DMS153 (cell line): ENCODE measurements around the gene GDAP1L1.

Experiments used
- DNase-seq: peaks from one replicate; lab custom pipeline; 2025; lab: John Stamatoyannopoulos, UW

GDAP1L1 gene

DNA sequence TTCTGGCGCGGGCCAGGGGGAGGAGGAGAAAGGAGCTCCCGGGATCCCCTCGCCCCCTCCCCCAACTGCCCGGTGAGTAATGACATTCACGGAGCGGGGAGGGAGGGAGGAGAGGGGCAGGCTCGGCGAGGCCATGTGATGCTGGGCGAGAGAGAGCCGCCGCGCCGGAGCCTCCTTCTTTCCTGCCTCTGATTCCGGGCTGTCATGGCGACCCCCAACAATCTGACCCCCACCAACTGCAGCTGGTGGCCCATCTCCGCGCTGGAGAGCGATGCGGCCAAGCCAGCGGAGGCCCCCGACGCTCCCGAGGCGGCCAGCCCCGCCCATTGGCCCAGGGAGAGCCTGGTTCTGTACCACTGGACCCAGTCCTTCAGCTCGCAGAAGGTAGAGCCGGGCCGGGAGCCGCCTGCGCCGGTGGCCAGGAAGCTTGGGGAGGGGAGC is at the start of gene GDAP1L1:
TSS of gene GDAP1L1 (plus strand) at position 178 of the 441 bp plus-strand sequence. CDS start at position 205, 27 bp downstream.
- DNase-seq, result no peak

DNA sequence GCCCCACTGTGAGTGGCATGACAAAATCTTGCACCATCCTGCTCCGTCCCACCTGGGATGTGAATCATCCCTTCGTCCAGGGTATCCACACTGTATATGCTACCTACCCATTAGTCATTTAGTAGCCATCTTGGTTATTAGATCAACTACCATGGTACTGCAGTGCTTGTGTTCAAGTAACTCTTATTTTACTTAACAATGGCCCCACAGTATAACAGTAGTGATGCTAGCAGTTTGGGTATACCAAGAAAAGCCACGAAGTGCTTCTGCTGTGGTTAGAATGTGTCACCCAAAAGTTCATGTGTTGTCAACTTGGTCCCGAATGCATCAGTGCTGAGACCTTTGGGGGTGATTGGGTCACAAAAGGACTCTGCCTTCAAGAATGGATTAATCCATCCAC is 48.2 kb upstream of the GDAP1L1 start:
- DNase-seq, result no peak

DNA sequence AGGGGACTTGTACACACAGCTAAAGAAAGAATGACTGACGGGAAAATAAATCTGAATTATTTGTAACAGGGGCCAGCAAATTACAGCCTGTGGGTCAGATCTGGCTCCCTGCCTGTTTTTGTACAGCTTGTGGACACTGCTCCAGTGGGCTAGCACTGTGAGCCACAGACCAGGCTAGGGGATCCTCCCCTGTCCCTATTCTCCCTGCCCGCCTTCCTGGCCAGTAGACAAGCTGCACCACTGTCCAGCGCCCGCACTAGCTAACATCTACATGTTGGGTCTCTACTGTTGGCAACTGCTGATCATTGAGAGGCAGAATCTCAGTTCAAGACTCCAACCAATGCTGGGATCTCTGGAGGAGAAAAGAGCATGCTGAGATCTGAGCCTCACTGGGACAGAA is 47.2 kb upstream of the GDAP1L1 start:
- DNase-seq, result no peak

DNA sequence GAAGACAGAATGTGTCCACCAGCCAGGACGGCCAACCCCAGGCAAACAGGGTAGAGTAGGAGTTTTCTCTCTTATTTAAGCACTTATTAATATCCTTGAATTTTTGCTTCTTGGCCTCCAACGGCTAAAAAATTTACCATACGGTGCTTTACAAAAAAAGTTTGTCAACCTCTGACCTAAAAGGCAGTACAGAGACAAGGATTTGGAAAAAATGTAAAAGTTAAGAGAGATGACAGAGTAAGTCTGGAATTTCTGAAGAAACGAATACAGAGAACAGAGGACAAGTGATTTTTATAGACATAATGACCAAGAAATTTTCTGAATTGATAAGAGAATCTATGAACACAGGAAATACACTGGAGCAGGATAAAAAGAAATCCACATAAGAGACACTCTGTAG is 46.7 kb upstream of the GDAP1L1 start:
- no peak for DNase-seq

DNA sequence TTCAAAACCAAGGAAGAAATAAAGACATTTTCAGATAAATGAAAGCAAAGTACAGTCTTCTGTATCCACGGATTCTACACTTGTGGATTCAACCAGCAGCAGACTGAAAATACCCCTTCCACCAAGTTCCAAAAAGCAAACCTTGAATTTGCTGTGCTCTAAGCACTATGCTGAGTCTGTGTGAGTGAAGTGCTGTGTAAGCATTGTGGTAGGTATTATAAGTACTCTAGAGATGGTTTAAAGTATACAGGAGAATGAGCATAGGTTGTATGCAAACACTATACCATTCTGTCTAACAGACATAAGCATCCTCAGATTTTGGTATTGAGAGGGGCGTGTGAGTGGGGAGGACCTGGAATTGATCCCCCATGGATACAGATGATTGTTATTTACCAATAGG is 46.1 kb upstream of the GDAP1L1 start:
- DNase-seq, result no peak

DNA sequence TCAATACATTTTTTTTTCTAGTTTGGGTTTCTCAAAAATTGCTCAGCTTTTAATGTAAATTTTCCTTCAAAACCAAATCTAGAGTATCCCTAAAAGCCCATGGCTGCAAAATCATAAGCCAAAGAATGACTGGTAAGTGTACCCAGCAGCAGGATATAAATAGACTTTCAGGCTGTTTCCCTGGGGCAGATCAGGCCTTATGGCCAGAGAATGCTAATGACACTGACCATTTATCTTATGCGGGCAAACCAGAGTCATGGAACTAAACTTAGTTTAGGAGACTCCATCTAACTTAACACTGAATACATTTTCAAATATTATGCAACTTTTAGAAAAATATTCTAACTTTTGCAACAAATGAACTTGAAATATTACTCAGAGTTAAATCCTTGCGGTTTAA is 43.9 kb upstream of the GDAP1L1 start:
- DNase-seq, result no peak

DNA sequence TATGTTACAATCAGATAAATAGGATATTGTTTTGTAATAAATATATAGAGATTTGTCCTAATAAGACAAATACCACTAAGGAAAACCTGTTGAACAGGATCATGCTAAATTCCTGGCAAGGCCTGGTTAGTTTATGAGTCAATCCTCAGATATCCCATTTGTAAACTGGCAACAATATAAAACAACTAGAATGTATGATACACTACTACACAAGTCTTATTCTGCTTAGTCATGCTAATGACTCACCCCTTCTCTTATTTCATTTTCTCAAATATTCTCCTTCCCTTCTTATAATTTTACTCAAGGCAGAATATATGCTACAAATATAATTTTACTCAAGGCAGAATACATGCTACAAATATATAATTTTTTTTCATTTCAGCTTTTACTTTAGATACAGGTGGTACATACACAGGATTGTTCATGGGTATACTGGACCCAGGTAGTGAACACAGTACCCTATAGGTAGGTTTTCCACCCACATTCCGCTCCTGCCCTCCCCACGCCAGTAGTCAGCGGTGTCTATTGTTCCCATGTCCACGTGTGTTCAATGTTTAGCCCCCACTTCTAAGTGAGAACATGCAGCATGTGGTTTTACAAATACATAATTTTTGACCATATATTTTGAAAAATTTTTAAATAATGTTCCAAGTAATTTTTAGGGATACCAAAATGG is 42.8 kb upstream of the GDAP1L1 start:
- no peak for DNase-seq

DNA sequence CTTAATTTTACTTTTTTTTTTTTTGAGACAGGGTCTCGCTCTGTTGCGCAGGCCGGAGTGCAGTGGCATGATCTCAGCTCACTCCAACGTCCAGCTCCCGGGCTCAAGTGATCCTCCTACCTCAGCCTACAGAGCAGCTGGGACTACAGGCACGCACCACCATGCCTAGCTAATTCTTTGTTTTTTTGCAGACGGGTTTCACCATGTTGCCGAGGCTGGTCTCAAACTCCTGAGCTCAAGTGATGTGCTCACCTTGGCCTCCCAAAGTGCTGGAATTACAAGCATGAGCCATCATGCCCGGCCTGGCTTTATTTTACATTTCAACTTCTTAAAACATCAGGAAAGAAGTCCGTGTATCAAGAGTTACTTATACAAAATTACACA is 42.3 kb upstream of the GDAP1L1 start:
- no peak for DNase-seq

DNA sequence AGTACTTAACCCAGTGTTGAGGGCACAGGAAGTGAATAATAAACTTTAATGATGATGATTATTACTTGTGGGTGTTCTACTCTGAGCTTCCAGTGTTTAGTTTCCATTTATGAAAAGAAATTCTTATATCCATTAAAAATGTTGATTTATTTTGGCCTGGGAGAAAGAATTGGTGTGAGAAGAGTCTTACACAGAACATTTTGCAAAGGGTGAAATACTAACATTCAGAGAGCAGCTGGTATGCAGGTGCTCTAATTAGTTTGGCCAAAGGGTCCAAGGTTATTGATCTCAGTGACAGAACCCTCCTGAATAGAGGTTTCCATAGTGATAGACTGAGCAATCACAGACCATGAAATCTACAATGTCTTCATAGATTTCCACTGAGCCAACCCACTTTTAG is 41.0 kb upstream of the GDAP1L1 start:
- DNase-seq, result no peak

DNA sequence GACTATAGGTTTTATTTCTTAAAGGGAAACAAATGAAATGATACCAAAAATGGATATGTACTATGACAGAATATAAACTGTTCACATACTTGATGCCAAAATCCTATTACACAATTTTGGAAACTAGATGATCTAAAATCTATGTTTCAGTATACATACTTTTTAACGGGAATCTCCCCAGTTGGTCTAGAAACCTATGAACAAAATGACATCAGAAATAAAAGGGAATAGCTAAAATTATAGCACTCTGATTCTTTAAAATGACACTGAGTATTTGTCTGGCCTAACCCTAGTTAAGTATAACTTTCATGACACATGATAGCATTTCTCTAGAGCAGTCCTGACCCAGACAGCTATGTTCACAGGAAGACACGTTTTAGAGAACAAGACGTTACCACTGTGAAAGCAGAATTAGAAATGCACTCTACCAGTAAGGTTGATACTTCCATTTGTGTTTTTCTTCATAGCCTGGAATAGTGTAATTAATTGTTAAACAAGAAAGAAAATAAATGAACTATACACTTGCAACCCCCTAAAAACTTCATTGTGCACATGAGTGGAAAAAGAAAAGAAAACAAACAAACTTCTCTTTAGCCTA is 39.9 kb upstream of the GDAP1L1 start:
- DNase-seq, result no peak

DNA sequence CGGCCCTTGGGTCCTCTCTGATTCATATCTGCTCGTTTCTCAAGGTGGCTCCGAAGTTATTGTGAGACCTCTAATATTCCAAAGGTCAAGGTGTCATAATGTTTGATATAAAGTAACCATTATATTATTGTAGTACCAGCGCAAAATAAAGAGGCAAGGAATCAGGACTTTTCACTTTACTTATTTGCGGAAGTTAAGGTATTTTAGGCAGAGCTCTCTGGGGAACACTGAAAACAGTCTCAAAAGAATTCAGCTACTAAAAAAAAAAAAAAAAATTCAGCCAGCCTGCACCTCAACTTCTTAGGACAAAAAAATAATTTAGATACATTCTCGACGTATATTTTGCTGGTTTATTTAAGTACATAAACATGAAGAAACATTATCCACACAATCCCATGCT is 38.9 kb upstream of the GDAP1L1 start:
- no peak for DNase-seq

DNA sequence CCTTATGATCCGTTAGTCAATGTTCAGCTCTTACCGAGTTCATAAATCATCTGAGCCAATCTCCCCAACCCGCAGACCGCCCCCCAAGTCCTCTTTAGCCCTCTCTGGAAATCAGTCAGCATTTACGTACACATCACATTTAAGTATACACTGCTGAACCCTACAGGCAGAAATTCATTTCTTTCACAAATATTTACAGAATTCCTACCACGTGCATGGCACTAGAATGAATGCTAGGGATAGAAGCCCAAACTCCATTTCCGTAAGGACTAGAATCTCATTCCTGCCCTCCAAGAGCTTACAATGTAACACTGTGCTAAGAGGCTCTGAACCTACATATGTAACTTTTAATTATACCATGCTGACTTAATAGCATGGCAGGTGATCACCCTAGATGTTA is 38.3 kb upstream of the GDAP1L1 start:
- no peak for DNase-seq

DNA sequence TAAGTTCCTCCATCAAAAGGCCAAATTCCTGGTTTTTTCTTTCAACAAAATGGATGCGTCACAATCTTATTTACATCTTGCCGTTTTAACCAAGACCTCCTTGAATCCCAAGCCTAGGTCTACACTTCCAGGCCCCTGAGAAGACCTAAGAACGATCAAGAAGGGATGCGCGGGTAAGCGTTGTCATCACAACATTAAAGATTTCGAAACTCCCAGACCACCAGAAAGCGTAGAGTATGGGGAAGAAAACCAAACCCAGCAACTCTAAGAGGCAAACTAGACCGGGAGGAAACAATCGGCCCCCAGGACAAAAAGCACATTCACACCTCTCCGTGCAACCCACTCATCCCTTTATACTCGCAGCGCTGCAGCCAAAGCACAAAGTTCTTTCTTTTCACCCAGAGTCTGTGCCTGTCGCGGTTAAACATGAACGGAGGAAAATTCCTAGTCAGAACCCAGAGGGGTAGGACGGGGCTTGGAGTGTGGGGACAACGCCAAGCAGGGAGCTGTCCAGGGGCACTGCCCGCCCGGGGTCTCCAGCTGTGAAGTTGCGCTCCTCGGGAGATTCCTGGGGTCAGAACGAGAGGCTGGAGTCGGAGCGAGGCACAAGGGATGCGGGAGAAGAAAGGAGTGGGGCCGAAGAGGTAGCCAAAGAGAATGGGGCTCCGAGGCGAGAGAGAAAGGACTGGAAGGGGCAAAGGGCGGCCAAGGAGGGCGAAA is 37.3 kb upstream of the GDAP1L1 start:
- DNase-seq, result no peak

DNA sequence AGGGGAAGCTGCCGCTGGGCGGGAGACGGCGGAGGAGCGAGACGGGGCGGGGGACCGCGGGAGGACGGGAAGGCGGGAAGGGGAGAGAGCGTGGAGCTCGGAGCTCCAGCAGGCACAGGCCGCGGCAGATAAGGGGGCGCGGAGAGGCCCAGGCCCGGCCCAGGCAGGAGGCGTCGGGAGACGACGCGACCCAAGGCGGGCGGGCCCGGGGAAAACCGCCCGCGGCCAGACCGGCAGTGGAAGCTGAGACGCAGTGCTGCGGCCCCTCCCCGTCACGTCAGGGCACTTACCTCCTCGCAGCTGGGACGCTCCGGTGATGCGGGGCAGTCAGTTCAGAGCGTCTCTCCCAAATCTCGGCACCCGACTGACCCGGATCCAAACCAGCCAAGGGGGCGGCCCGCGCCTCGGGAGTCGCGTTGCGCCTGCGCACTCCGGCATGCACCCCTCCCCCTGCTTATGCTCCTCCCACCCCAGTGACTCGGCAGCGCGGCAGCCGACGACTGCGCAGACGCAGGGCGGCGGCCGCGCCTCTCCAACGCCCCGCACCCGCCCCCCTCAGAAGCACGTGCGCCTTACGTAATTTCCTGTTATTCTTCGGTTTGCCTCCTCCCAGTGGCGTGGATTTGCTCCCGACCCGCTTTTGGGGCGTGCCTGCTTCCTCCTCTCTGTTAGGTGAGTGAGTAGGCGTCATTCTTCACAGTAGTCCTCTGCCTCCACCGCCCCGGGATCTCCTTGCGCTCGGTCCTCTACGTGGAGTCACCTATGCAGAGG is 36.5 kb upstream of the GDAP1L1 start, which contains the start of gene OSER1:
TSS of gene OSER1 (minus strand) at position 366 of the 771 bp plus-strand sequence. CDS start 3,814 bp downstream, outside the sequence.
- peak; percentile 95 for DNase-seq

DNA sequence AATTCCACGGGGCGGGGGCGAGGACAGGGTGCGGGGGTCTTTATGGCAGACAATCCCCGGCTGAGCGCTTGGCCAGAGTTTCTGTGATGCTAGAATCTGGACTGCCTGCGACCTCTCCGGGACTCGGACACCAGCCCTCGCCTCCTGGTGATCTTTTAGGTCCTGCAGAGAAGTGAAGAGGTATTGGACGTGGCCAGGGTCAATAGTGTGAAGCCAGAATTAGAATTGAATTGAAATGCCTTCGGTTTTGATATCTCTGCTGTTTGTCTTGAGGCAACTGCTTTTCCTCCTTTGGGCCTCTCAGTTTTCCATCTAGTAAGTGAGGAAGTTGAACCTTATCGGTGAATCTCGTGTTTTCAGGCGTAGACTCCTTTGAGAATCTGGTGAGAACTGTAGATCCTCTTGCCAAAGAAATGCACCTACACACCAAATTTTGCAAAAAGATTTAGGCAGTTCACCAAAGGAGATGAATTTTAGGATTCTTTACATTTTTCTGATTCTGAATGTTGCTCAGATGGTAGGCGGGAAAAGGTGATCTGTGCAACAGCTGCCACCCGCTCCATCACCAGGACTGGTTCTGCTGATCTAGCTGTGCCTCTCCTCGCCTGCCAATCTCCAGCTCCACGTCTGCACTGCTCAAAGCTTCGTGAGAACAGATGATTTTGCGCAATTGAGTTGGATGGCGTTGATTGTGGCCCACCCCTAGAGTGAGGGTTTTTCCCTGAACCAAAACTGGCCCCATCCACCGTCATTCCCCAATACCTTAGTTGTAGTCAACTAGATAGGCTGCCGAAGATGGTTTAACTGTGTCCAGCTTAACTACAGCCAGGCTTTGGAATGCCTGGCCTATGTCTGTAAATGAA is 35.7 kb upstream of the GDAP1L1 start:
- DNase-seq, result no peak

DNA sequence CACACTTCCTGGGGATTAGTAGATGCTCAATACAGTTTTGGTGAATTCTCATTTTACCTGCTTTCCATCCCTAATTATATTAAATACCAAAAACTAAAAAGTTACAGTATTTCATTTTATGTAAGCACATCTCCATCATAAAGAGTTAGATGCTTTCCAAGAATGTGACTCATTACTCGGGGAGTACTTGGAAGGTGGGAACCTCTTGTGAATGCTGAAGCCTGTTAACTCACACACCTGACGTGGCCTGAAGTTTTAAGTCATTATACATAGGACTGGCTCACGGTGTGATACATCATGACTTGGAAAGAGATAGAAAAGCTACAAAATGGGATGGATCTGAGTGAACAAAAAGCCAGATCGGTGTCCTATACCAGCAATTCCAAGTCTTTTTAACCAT is 34.3 kb upstream of the GDAP1L1 start:
- DNase-seq, result no peak

DNA sequence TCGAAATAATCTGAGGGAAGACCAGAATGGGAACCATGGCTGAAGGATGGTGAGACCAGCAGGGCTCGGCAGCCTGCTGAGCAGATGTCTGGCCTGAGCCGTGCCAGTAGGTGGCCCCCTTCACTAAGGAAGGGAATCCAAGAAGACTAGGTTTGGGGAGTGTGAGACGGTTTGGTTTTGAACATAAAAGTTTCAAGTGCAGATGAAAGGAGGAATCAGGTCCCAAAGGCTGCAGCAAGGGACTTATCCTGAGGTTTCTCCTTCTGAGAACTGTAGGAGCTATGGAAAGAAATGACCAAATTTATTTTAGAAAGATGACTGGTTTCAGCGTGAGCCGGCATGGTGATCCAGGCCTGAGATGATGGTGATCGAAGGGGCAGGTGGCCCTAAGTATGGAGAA is 32.0 kb upstream of the GDAP1L1 start:
- DNase-seq, result no peak

DNA sequence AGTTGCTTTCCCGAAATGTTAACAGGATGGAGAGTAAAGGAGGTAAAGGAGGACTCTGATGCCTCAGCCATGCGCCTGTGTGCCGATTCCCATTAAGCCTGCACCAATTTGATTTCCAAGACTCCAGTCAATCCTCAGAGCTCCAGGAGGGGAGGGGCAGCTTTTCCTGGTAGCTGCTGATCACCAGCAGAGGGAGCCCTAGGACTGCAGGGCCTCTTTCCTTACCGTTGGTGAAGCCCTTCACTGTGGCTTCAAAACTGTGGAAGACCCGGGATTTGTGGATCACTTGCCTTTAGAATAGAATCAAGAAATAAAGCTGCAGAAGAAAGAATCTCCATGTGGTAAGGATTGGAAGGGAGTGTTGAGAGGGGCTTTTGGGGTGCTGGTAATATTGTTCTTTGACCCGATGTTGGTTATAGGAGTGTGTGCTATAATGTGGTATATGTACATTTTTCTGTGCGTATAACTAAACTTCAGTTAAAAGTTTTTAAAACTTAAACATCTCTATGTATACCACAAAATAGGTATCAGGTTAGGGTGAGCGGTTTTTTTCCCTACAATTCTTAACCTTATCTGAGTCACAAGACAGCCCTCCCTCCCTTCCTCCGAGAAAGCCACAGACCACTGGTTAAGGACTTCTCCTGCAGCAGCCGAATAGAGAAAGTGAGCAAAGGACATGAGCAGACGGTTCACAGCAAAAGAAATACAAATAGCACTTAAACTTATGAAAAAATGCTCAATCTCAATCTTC is 29.6 kb upstream of the GDAP1L1 start:
- DNase-seq, result peak; percentile 44

DNA sequence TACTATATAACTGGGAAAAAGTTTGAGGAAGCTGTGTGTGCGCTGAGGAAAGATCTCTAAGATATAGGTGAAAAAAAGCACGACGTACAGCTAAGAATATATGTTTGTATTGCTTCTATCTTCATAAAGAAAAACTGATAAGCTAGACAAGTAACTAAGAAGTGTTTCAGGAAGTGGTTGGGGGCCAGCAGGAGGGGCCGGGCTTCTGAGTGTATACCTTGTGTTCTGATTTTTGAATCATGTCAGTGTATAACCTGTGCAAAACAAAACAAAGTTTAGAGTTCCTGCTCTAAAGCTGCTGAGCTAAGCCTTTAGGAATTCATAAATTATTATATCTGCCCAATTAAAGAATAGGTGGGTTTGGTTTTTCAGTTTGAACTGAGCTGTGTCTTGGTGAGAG is 28.7 kb upstream of the GDAP1L1 start:
- DNase-seq, result no peak

DNA sequence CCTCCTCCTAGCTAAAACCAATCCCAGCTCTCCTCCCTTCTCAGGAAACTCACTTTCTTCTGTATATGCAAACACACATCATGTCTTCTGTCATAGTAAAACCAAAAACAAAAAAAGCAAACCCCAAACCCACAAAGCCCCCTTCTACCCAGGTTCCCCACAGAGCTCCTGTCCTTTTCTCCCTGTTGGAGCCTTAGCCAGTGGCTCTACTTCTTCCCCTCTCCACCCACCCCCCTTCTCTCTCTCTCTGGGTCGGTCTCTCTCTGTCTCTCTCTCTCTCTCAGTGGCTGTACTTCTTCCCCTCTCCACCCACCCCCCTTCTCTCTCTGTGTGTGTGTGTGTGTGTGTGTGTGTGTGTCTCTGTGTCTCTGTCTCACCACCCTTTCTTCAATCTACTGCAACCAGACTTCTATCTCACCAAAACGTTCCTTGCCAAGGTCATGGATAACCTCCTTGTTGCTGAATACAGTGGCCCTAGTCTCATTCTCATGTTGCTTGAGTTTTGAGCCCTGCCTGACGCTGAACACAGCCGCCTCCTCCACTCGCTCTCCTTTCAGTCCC is 27.9 kb upstream of the GDAP1L1 start:
- no peak for DNase-seq
